Measurements from ENCODE around the gene SPATA17.

DNA sequence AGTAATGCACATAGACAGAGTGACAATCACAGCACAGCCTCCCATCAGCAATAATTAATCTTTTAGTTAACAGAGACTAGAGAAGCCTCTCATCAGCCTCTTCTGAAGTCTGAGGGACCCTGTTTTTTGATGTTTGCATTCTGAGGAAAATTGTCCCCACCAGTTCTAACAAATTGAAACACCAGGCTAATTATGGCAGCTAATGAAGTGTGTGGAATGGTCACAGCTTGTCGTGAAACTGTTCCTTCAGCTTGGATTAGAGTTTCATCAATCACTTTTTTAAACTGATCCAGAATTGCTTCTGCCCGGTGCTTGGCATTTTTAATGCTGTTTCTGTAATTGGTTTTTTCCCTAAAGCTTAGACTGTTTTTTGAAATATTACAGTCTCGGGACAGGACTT lies 208.0 kb downstream of the SPATA17 start:
- TF ChIP-seq TAF1 (IDR thresholded peaks at IDR 0.05; ENCODE audit: borderline replicate concordance, low read depth, low read length) (no peak), POLR2A (IDR thresholded peaks at IDR 0.05; ENCODE audit: low read depth, low read length) (no peak)

All from GM12892 (cell line).